Uterus (tissue), 4 donors: ENCODE results near the gene RNF113B. TPM values are rescaled to one million over a fixed set of nuclear protein-coding genes. Genes with fewer than 3 reads are reported as not detected.

Experiments used
- DNase-seq, 2 donors: peaks; one replicate each; pipeline ENCODE4 v3.0.0-alpha.2; 2019 to 2020
- H3K27ac ChIP-seq, 2 donors: fragments of 200-600 bp; sonication (generic); 1 replicate in 1 of 2; 2 replicates in 1 of 2; pipeline ENCODE4 v1.5.1; 2016 to 2018
- H3K27me3 ChIP-seq, 2 donors: fragments of 200-600 bp; sonication (generic); one replicate each; pipeline ENCODE4 v1.5.1; 2018 to 2019; ENCODE audit warnings: control low read depth in 1 of 2
- H3K36me3 ChIP-seq, 2 donors: fragments of 200-600 bp; sonication (generic); one replicate each; pipeline ENCODE4 v1.5.1; 2019; ENCODE audit warnings: control low read depth in 1 of 2
- H3K4me1 ChIP-seq, 2 donors: fragments of 200-600 bp; sonication (generic); one replicate each; pipeline ENCODE4 v1.5.1; 2018 to 2019; ENCODE audit warnings: control low read depth in 1 of 2
- H3K4me3 ChIP-seq, 2 donors: fragments of 200-600 bp; sonication (generic); 1 replicate in 1 of 2; 2 replicates in 1 of 2; pipeline ENCODE4 v1.5.1; 2018 to 2019; ENCODE audit warnings: mild to moderate bottlenecking in 1 of 2
- H3K9me3 ChIP-seq, 2 donors: fragments of 200-600 bp; sonication (generic); one replicate each; pipeline ENCODE4 v1.5.1; 2019; ENCODE audit warnings: control low read depth in 1 of 2
- POLR2A ChIP-seq, 2 donors: fragments of 450-650 bp; IDR thresholded peaks; one replicate each; pipeline ENCODE4 v1.6.1; 2016; ENCODE audit warnings: antibody characterized with exemption in 2 of 2, mild to moderate bottlenecking in 1 of 2, moderate library complexity in 1 of 2
- intact Hi-C: fragments of 100-400 bp; cut with DNase I; formaldehyde crosslinking; loops from one replicate; pipeline ENCODE4 v1.15.1; 2023; ENCODE audit warnings: low total_unique reads
- total RNA-seq, 4 donors: library from RNA; depleted of rRNA in 3 of 4; stranded (reverse); fragments of >200 nt in 3 of 4; gene quantifications; one replicate each; pipeline versions ENCODE4 v1.1.0 to v1.2.4, GENCODE V29; 2014 to 2023
- TF ChIP-seq, protein P1 (sequence below), 4 experiments: fragments of 200-600 bp in 2 of 4; fragments of 450-650 bp in 2 of 4; sonication (generic) in 2 of 4; IDR thresholded peaks; one replicate each; pipeline ENCODE4 v1.5.1; 2016 to 2019; ENCODE audit warnings: antibody characterized with exemption in 4 of 4, mild to moderate bottlenecking in 2 of 4, moderate library complexity in 1 of 4
- donor health status: DM: yes; HTN: yes; CAD: no.

The RNF113B gene
- total RNA-seq, 4 donors from 2014 or later: not detected

DNA sequence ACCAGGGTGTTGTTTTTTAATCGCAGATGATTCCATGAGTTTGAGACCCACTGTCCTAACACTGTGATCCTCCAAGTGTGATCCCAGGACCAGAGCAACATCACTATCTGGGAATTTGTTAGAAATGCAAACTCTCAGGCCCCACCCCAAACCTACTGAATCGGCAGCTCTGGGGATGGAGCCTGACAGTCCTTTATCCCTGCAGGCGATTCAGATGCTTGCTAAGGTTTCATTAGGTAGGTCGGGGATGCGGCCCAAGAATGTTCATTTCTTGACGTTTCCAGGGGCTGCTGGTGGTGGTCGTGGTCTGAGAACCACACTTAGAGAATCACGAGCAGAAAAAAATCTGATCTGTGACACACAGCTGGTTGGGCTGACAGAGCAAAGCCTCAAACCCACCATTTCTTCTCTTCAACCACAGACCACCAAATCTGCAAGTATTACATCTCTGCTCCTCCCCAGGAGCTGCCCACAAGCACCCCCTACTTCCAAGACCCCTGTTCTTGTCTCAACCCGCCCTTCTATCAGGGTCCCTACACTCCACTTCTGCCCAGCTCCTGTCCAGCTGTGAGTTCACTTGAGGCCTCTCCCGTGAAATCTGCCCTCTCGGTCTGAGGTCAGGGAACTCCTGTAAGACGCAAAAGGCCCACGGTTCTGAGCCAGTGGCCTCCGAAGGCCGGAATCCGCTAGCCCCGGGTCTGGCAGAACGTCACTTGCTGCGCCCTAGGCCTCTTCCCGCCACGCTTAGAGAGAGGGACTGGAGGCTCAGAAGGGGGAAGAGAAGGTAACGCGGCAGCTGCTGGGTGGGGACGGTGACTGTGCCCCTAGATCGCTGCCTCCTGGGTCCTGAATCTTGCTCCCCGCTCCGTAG lies 35.3 kb downstream of the RNF113B start:
- no peak for TF ChIP-seq POLR2A (IDR thresholded peaks at IDR 0.05)
- TF ChIP-seq, protein P1, sequence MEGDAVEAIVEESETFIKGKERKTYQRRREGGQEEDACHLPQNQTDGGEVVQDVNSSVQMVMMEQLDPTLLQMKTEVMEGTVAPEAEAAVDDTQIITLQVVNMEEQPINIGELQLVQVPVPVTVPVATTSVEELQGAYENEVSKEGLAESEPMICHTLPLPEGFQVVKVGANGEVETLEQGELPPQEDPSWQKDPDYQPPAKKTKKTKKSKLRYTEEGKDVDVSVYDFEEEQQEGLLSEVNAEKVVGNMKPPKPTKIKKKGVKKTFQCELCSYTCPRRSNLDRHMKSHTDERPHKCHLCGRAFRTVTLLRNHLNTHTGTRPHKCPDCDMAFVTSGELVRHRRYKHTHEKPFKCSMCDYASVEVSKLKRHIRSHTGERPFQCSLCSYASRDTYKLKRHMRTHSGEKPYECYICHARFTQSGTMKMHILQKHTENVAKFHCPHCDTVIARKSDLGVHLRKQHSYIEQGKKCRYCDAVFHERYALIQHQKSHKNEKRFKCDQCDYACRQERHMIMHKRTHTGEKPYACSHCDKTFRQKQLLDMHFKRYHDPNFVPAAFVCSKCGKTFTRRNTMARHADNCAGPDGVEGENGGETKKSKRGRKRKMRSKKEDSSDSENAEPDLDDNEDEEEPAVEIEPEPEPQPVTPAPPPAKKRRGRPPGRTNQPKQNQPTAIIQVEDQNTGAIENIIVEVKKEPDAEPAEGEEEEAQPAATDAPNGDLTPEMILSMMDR (IDR thresholded peaks at IDR 0.05): no peak
- intact Hi-C loops: no loop called here
- no peaks in the 10 kb centered on the region for H3K36me3 ChIP-seq
- H3K27ac ChIP-seq: peak overlapping the region in 1 of 2 donors; percentile 63
- no peak for DNase-seq
- H3K4me1 ChIP-seq: peaks cover 0 to 5% of the 10 kb centered on the region in 2 donors
- no peaks in the 10 kb centered on the region for H3K9me3 ChIP-seq
- no peaks in the 10 kb centered on the region for H3K27me3 ChIP-seq
- peak overlapping the region; percentile 55 to 77 for H3K4me3 ChIP-seq

DNA sequence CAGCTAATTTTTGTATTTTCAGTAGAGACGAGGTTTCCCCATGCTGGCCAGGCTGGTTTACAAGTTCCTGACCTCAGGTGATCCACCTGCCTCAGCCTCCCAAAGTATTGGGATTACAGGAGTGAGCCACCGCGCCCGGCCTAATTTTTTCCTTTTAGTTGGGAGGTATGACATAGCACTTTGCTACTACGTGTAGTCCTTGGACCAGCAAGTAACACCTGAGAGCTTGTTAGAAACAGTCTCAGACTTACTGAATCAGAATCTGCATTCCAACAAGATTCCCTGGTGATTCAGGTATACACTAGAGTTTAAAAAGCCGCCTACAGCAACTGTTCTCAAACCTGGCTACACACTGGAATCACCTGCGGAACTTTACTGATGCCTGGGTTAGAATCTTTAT lies 36.0 kb downstream of the RNF113B start:
- Histone ChIP-seq H3K4me3 (no peak overlapping the region), H3K36me3 (no peaks in the 10 kb centered on the region), H3K27ac (no peak overlapping the region), H3K9me3 (no peaks in the 10 kb centered on the region), H3K27me3 (no peaks in the 10 kb centered on the region), H3K4me1 (peaks cover 0 to 5% of the 10 kb centered on the region in 2 donors)
- no peak for TF ChIP-seq POLR2A (IDR thresholded peaks at IDR 0.05)
- TF ChIP-seq, protein P1 (IDR thresholded peaks at IDR 0.05): no peak
- no peak for DNase-seq
- intact Hi-C loops: no loop called here

DNA sequence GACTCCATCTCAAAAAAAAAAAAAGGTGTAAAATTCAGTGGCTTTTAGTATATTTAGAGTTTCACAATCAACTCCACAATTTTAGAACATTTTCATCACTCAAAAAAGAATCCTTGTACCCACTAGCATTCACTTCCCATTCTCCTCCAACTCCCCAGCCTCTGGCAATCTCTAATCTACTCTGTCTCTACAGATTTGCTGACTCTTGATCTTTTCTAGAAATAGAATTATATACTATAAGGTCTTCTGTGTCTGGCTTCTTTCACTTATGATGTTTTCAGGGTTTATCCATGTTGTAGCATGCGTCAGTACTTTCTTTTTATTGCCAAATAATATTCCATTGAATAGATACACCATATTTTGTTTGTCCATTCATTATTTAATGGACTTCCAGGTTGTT lies 42.2 kb downstream of the RNF113B start:
- Histone ChIP-seq H3K4me1 (no peaks in the 10 kb centered on the region), H3K9me3 (no peaks in the 10 kb centered on the region), H3K36me3 (no peaks in the 10 kb centered on the region), H3K27ac (no peak overlapping the region), H3K27me3 (no peaks in the 10 kb centered on the region), H3K4me3 (no peak overlapping the region)
- DNase-seq: no peak
- TF ChIP-seq, protein P1 (IDR thresholded peaks at IDR 0.05): no peak
- no peak for TF ChIP-seq POLR2A (IDR thresholded peaks at IDR 0.05)
- intact Hi-C loops: no loop called here

DNA sequence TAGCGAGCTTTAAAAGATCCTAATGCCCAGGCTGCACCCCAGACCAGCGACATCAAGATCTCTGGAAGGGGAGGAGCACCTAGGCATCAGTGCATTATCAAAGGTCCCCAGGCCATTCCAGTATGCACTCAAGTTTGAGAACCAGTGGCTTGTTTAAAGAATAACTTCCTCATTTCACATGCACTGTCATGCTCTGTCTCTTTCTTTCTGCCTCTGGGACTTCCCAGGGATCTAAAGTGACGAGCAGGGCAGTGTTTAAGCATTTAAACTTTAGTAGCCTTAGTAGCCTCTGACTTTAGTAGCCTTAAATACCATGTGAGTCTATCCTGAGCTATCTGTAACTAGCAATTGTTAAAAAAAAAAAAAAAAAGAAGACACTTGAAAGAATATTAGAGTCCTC lies 43.1 kb downstream of the RNF113B start:
- H3K4me1 ChIP-seq: no peaks in the 10 kb centered on the region
- no peaks in the 10 kb centered on the region for H3K36me3 ChIP-seq
- intact Hi-C loops: no loop called here
- TF ChIP-seq, protein P1 (IDR thresholded peaks at IDR 0.05): no peak
- TF ChIP-seq POLR2A (IDR thresholded peaks at IDR 0.05): no peak
- no peak for DNase-seq
- no peaks in the 10 kb centered on the region for H3K27me3 ChIP-seq
- H3K9me3 ChIP-seq: no peaks in the 10 kb centered on the region
- no peak overlapping the region for H3K27ac ChIP-seq
- H3K4me3 ChIP-seq: no peak overlapping the region

DNA sequence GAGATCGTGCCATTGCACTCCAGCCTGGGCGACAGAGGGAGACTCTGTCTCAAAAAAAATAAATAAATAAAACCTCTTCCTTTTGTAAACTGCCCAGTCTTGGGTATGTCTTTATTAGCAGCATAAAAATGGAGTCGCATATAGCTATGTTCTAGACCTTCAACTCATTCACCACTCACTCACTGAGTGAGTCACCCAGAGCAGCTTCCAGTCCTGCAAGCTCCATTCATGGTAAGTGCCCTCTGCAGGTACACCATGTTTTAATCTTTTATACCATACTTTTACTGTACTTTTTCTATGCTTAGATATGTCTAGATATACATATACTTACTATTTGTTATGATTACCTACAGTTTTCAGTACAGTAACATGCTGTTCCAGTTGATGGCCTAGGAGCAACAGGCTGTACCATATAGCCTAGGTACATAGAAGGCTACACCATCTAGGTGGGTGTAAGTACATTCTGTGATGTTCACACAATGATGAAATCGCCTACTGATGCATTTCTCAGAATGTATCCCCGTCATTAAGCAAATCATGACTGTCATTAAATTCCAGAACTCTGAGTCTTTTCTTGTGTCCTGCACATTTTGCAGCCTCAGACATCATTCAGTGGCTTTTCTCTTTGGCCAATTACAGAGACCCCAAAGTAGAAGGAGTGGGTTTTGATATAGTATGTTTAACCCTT lies 47.9 kb downstream of the RNF113B start:
- Histone ChIP-seq H3K27ac (no peak overlapping the region), H3K27me3 (no peaks in the 10 kb centered on the region), H3K4me3 (no peak overlapping the region), H3K36me3 (no peaks in the 10 kb centered on the region), H3K9me3 (no peaks in the 10 kb centered on the region), H3K4me1 (no peaks in the 10 kb centered on the region)
- intact Hi-C loops: no loop called here
- DNase-seq: no peak
- TF ChIP-seq POLR2A (IDR thresholded peaks at IDR 0.05): no peak
- TF ChIP-seq, protein P1 (IDR thresholded peaks at IDR 0.05): no peak
